Measurements from ENCODE around the gene ACTMAP.

The ACTMAP gene

GRCh38 chr19:40724315-40724714 is 26.0 kb downstream of the ACTMAP start:
- ChIA-PET POLR2A (no interaction called here), CTCF (no interaction called here)
- TF ChIP-seq ZNF384 (IDR thresholded peaks at IDR 0.05) (no peak), FOXA1 (IDR thresholded peaks at IDR 0.05) (no peak), NFRKB (IDR thresholded peaks at IDR 0.05) (no peak), SP1 (IDR thresholded peaks at IDR 0.05) (no peak), TARDBP (IDR thresholded peaks at IDR 0.05) (no peak), ARNT (IDR thresholded peaks at IDR 0.05) (no peak), L3MBTL2 (conservative IDR thresholded peaks at IDR 0.05) (no peak), FOXM1 (IDR thresholded peaks at IDR 0.05; ENCODE audit: borderline replicate concordance) (no peak), HDGF (IDR thresholded peaks at IDR 0.05; ENCODE audit: borderline replicate concordance) (no peak), FOXK2 (IDR thresholded peaks at IDR 0.05) (no peak), PKNOX1 (IDR thresholded peaks at IDR 0.05) (no peak), ELF4 (IDR thresholded peaks at IDR 0.05) (no peak), BHLHE40 (IDR thresholded peaks at IDR 0.05; ENCODE audit: borderline replicate concordance) (no peak), LEF1 (IDR thresholded peaks at IDR 0.05; ENCODE audit: borderline replicate concordance) (no peak), CTBP1 (IDR thresholded peaks at IDR 0.05; ENCODE audit: borderline replicate concordance) (no peak)
- DNase-seq (ENCODE audit: extremely low spot score), result no peak

- POLR2A ChIA-PET, result no interaction called here
- TF ChIP-seq HDGF (IDR thresholded peaks at IDR 0.05; ENCODE audit: borderline replicate concordance), result no peak
- no peak for TF ChIP-seq FOXM1 (IDR thresholded peaks at IDR 0.05; ENCODE audit: borderline replicate concordance)
- TF ChIP-seq FOXA1 (IDR thresholded peaks at IDR 0.05), result no peak
- TF ChIP-seq TARDBP (IDR thresholded peaks at IDR 0.05), result no peak
- TF ChIP-seq ZNF384 (IDR thresholded peaks at IDR 0.05), result no peak
- TF ChIP-seq ARNT (IDR thresholded peaks at IDR 0.05), result no peak
- no peak for TF ChIP-seq FOXK2 (IDR thresholded peaks at IDR 0.05)
- no peak for TF ChIP-seq LEF1 (IDR thresholded peaks at IDR 0.05; ENCODE audit: borderline replicate concordance)
- no peak for TF ChIP-seq SUZ12 (IDR thresholded peaks at IDR 0.05)
- no peak for TF ChIP-seq SP1 (IDR thresholded peaks at IDR 0.05)
- no peak for TF ChIP-seq ELF4 (IDR thresholded peaks at IDR 0.05)
- TF ChIP-seq BHLHE40 (IDR thresholded peaks at IDR 0.05; ENCODE audit: borderline replicate concordance), result no peak
- TF ChIP-seq L3MBTL2 (conservative IDR thresholded peaks at IDR 0.05), result no peak
- TF ChIP-seq CTBP1 (IDR thresholded peaks at IDR 0.05; ENCODE audit: borderline replicate concordance), result no peak
- no peak for TF ChIP-seq NFRKB (IDR thresholded peaks at IDR 0.05)
- no peak for TF ChIP-seq PKNOX1 (IDR thresholded peaks at IDR 0.05)
- DNase-seq (ENCODE audit: extremely low spot score), result no peak
- CTCF ChIA-PET, result no interaction called here
Observed at GRCh38 chr19:40723661-40724254, 26.5 kb downstream of the ACTMAP start.

GRCh38 chr19:40721936-40722661 is 28.2 kb downstream of the ACTMAP start:
- no peak for DNase-seq (ENCODE audit: extremely low spot score)
- ChIA-PET POLR2A (interaction anchor here (1.2 kb wide), 1 partner anchor 28 kb away, joined by 6 read pairs; the partner anchor contains the start of gene ACTMAP), CTCF (interaction anchor here (1.2 kb wide), 1 partner anchor 59 kb away, joined by 3 read pairs; no protein-coding TSS in a partner anchor)
- TF ChIP-seq NFRKB (IDR thresholded peaks at IDR 0.05), result no peak
- no peak for TF ChIP-seq L3MBTL2 (conservative IDR thresholded peaks at IDR 0.05)

GRCh38 chr19:40721140-40721486 is 29.2 kb downstream of the ACTMAP start:
- ChIA-PET CTCF (interaction anchor here (0.6 kb wide), 1 partner anchor 22 kb away, joined by 3 read pairs; no protein-coding TSS in a partner anchor), POLR2A (no interaction called here)
- no peak for DNase-seq (ENCODE audit: extremely low spot score)
- TF ChIP-seq LEF1 (IDR thresholded peaks at IDR 0.05; ENCODE audit: borderline replicate concordance), result no peak
- TF ChIP-seq CTBP1 (IDR thresholded peaks at IDR 0.05; ENCODE audit: borderline replicate concordance), result no peak
- TF ChIP-seq PKNOX1 (IDR thresholded peaks at IDR 0.05), result no peak
- TF ChIP-seq SUZ12 (IDR thresholded peaks at IDR 0.05), result no peak
- no peak for TF ChIP-seq ELF4 (IDR thresholded peaks at IDR 0.05)
- TF ChIP-seq BHLHE40 (IDR thresholded peaks at IDR 0.05; ENCODE audit: borderline replicate concordance), result no peak
- no peak for TF ChIP-seq FOXA1 (IDR thresholded peaks at IDR 0.05)
- TF ChIP-seq FOXK2 (IDR thresholded peaks at IDR 0.05), result no peak
- TF ChIP-seq HDGF (IDR thresholded peaks at IDR 0.05; ENCODE audit: borderline replicate concordance), result no peak
- no peak for TF ChIP-seq L3MBTL2 (conservative IDR thresholded peaks at IDR 0.05)
- no peak for TF ChIP-seq TARDBP (IDR thresholded peaks at IDR 0.05)
- TF ChIP-seq ZNF384 (IDR thresholded peaks at IDR 0.05), result no peak
- no peak for TF ChIP-seq NFRKB (IDR thresholded peaks at IDR 0.05)
- no peak for TF ChIP-seq FOXM1 (IDR thresholded peaks at IDR 0.05; ENCODE audit: borderline replicate concordance)
- no peak for TF ChIP-seq SP1 (IDR thresholded peaks at IDR 0.05)
- TF ChIP-seq ARNT (IDR thresholded peaks at IDR 0.05), result no peak

GRCh38 chr19:40719414-40719894 is 30.8 kb downstream of the ACTMAP start:
- no peak for TF ChIP-seq HDGF (IDR thresholded peaks at IDR 0.05; ENCODE audit: borderline replicate concordance)
- TF ChIP-seq TARDBP (IDR thresholded peaks at IDR 0.05), result no peak
- TF ChIP-seq SP1 (IDR thresholded peaks at IDR 0.05), result no peak
- TF ChIP-seq L3MBTL2 (conservative IDR thresholded peaks at IDR 0.05), result no peak
- TF ChIP-seq BHLHE40 (IDR thresholded peaks at IDR 0.05; ENCODE audit: borderline replicate concordance), result no peak
- TF ChIP-seq CTBP1 (IDR thresholded peaks at IDR 0.05; ENCODE audit: borderline replicate concordance), result no peak
- no peak for TF ChIP-seq ARNT (IDR thresholded peaks at IDR 0.05)
- no peak for TF ChIP-seq SUZ12 (IDR thresholded peaks at IDR 0.05)
- no peak for TF ChIP-seq FOXA1 (IDR thresholded peaks at IDR 0.05)
- TF ChIP-seq NFRKB (IDR thresholded peaks at IDR 0.05), result no peak
- TF ChIP-seq LEF1 (IDR thresholded peaks at IDR 0.05; ENCODE audit: borderline replicate concordance), result no peak
- no peak for TF ChIP-seq FOXK2 (IDR thresholded peaks at IDR 0.05)
- TF ChIP-seq ELF4 (IDR thresholded peaks at IDR 0.05), result no peak
- TF ChIP-seq ZNF384 (IDR thresholded peaks at IDR 0.05), result no peak
- ChIA-PET CTCF (no interaction called here), POLR2A (interaction anchor here (0.8 to 1.1 kb wide), 2 partner anchors 31 to 56 kb away, joined by 3 to 7 read pairs; partner anchors contain the start of genes ACTMAP and SNRPA)

More at GRCh38 chr19:40719414-40719894, 30.8 kb downstream of the ACTMAP start:
- DNase-seq (ENCODE audit: extremely low spot score), result no peak

Data from HEK293T (cell line).